HG02884 (cell line): ENCODE data around the gene PRR3.
"Not testable (repeated sequence)": the region's sequence is repeated elsewhere in the genome, so short reads cannot be mapped to it uniquely, and the experiment has no call there.

Source experiments
- ATAC-seq: cut with Tn5 transposase; IDR thresholded peaks from one replicate; pipeline ENCODE4 v1.9.1; 2021; ENCODE audit warnings: mild to moderate bottlenecking, moderate library complexity; ENCODE audit not compliant: unreplicated experiment

Gene PRR3

DNA sequence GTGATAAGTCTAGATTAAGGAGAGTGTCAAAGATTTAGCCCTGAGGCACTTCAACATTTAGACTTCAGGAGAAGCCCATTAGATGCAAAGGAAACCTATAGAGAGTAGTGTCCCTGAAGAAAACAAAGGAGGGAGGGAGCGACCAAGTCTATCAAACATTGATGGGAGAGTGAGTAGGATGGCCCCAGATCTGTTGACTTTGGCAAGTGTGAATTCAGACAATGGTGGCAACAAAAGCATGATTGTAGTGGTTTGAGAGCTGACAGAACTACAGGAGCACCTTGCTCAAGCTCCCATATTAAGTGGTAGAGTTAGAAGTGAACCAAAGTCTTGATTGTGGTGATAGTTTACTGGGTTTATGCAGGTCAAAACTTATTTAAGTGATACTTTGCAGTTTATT is 13.2 kb downstream of the PRR3 start:
- no peak for ATAC-seq

DNA sequence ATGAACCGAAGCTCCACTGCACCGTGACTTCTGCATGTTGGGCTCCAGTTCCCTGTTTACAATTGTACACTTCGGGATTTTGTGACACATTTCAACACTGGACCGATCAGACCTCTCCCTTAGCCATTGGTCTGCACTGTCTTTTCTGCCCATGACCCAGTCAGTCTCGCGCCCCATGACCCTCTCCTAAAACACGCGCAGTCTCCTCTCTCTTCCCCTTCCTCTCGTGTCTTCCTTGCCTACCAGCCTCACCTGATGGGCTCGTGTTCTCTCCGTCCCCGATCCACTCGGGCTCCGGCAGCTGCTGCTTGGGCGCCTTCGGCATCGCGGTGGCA is 13.6 kb downstream of the PRR3 start:
- ATAC-seq, result no peak

DNA sequence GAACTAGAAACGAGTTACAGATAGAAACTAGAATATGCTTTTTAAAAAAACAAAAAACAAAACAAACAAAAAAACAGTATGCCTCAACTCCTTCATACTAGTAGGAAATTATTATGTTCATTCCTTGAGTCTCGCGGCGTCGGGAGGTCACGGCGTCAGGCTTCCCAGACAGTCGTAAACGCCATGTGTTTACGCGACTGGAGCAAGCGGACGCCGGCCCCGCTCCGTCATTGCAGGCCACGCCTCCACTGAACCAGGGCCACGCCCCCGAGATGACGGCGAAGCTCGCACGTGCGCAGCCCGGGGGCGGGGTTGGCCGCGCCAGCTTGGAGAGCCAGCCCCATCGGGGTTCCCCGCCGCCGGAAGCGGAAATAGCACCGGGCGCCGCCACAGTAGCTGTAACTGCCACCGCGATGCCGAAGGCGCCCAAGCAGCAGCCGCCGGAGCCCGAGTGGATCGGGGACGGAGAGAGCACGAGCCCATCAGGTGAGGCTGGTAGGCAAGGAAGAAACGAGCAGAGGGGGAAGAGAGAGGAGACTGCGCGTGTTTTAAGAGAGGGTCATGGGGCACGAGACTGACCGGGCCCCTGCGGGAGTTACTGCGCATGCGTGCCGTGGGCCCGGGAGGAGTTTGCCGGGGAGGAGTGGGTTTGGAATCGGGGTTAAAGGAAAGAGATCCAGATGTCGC is 14.1 kb downstream of the PRR3 start, which contains the start of gene ABCF1:
Gene ABCF1 (plus strand): TSS at position 368 of the 687 bp plus-strand sequence. CDS start 46 bp downstream, at position 414.
- ATAC-seq, result peak; percentile 88

GRCh38 chr6:30571762-30572082 is 14.6 kb downstream of the PRR3 start:
- ATAC-seq, result peak; percentile 2

GRCh38 chr6:30572148-30572547 is 15.1 kb downstream of the PRR3 start:
- no peak for ATAC-seq

GRCh38 chr6:30573113-30573512 is 16.0 kb downstream of the PRR3 start:
- no peak for ATAC-seq

GRCh38 chr6:30578051-30578450 is 21.0 kb downstream of the PRR3 start:
- ATAC-seq, result no peak

DNA sequence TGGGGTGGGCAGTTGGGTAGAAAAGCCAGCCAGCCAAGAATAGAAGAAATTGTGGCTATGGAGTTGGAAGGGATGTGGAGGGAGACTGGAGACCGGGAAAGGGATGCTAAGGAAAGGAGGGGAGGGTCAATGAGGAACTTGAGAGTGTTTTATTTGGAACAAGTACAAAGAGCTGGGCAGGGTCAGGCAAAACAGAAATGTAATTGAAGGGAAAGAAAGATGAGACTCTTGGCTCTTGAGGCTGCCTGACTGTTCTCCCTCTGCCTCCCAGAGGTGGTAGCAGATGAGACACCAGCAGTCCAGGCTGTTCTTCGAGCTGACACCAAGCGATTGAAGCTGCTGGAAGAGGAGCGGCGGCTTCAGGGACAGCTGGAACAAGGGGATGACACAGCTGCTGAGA is 26.8 kb downstream of the PRR3 start:
- ATAC-seq, result no peak

DNA sequence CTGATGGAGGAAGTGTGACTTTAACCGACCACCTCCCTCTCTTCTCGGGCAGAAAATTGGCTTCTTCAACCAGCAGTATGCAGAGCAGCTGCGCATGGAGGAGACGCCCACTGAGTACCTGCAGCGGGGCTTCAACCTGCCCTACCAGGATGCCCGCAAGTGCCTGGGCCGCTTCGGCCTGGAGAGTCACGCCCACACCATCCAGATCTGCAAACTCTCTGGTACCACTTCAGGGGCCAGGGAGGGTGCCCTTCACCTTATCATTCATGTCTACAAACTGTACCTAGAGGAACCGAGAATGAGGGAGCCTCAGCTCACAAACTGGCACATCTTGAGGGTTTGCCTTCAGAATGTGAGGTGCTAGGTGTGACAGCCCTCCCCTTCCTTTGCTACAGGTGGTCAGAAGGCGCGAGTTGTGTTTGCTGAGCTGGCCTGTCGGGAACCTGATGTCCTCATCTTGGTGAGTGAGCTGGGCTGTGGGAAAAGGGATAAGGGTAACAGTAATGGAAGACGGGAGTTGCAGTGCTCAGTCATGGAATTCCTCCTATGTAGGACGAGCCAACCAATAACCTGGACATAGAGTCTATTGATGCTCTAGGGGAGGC is 32.8 kb downstream of the PRR3 start:
- ATAC-seq, result no peak

DNA sequence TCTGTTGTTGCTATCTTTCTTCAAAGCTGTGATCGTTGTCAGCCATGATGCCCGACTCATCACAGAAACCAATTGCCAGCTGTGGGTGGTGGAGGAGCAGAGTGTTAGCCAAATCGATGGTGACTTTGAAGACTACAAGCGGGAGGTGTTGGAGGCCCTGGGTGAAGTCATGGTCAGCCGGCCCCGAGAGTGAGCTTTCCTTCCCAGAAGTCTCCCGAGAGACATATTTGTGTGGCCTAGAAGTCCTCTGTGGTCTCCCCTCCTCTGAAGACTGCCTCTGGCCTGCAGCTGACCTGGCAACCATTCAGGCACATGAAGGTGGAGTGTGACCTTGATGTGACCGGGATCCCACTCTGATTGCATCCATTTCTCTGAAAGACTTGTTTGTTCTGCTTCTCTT is 33.4 kb downstream of the PRR3 start:
- no peak for ATAC-seq

DNA sequence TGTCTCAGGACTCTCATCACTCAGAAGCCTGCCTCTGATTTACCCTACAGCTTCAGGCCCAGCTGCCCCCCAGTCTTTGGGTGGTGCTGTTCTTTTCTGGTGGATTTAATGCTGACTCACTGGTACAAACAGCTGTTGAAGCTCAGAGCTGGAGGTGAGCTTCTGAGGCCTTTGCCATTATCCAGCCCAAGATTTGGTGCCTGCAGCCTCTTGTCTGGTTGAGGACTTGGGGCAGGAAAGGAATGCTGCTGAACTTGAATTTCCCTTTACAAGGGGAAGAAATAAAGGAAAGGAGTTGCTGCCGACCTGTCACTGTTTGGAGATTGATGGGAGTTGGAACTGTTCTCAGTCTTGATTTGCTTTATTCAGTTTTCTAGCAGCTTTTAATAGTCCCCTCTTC is 33.9 kb downstream of the PRR3 start:
- ATAC-seq, result no peak

DNA sequence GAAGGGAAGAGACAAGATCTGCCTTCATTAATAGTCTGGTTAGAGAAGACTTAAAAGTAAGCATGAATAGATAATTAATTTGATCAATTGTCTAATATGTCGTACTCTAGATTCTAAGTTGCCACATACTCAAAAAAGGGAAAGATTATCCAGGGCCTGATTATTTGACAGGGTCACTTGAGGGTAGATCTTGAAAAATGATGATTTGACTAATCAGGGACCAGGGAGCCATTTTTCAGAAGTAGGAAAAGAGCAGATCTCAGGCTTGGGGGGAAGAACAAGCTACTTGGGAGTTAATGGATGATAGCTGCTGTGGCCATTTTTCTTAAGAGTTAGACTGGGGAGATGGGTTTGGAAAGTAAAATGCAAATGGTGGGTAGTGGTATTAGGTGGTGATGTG is 35.2 kb downstream of the PRR3 start:
- ATAC-seq, result no peak

DNA sequence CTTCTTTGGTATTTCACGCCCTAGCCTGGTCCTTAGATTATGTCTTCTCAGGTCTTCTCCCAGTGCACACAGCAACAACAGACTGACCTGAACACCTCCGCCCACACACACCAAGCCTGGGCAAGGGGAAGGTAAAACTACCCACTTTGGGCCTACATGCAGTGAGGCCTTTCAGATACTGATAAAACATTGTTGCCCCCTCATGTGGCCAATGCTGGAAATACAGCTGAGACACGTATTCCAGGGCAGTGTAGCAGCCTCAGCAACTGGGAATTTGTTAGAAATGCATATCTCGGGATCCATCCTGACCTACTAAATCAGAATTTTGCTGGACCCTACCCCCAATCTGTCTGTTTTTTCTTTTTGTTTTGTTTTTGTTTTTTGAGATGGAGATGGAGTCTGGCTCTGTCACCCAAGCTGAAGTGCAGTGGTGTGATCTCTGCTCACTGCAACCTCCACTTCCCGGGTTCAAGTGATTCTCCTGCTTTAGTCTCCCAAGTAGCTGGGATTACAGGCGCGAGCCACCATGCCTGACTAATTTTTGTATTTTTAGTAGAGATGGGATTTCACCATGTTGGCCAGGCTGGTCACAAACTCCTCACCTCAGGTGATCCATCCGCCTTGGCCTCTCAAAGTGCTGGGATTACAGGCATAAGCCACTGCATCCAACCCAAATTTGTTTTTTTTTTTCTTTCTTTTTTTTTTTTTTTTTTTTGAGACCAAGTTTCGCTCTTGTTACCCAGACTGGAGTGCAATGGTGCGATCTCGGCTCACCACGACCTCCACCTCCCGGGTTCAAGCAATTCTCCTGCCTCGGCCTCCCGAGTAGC is 40.4 kb downstream of the PRR3 start:
- ATAC-seq, result not testable (repeated sequence)

- no peak for ATAC-seq
Observed at GRCh38 chr6:30598912-30599624, 42.0 kb downstream of the PRR3 start.

DNA sequence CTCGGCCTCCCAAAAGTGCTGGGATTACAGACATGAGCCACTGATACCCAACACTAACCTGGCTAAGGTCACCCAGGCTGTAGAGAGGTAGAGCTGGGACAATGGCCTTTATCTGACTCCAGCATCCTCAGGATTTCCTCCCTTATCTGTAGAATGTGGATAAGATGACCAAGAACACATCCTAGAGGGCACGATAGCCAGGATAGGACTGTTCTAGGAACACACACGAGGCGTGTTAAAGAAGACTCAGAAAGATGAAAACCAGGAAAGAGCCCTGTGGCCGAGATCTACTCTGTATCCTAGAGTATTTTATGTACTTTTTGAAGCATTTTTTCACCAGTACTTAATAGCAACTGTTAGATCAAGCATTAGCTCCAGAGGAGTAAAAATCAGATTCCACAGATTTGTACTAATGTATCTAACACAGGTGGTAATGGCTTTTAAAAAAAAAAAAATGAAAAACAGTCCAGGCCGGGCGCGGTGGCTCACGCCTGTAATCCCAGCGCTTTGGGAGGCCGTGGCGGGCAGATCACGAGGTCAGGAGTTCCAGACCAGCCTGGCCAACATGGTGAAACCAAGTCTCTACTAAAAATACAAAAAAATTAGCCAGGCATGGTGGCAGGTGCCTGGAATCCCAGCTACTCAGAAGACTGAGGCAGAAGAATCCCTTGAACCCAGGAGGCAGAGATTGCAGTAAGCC is 42.7 kb downstream of the PRR3 start:
- ATAC-seq, result no peak

- ATAC-seq, result no peak
Observed at GRCh38 chr6:30600451-30600961, 43.4 kb downstream of the PRR3 start.

DNA sequence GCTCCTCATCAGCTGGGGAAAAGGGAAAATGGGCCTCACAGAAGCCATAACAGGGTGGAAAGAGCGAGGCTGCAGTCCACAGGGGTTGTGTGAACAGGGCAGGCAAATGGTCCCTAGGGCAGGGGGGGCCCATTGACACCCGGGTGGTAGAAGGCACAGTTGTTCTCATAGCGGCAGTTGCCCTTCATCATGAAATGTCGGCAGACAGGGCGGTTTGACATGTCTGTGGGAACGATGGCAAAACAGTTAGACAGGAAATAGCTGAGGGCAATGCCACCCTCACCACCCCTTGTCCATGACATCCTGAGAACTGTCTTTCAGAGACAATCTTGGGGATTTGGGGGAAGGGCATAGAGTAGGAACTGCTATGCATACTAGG is 44.3 kb downstream of the PRR3 start:
- ATAC-seq, result no peak

GRCh38 chr6:30601815-30602641 is 44.9 kb downstream of the PRR3 start:
- no peak for ATAC-seq

- no peak for ATAC-seq
Observed at GRCh38 chr6:30603961-30604360, 46.9 kb downstream of the PRR3 start.

- ATAC-seq, result no peak
Observed at GRCh38 chr6:30610065-30610464, 53.0 kb downstream of the PRR3 start.
